ENCODE data around the gene CXXC5. TPM values are rescaled to one million over a fixed set of nuclear protein-coding genes. Genes with fewer than 3 reads are reported as not detected.

The CXXC5 gene
- total and polyA plus RNA-seq, 9 of the 15 experiments (the other 6 are each of a cell fraction or from before 2014, with no cell fraction given): 1.9 to 123 (median 45.8) TPM

GRCh38 chr5:139709582-139710318, 61.6 kb downstream of the CXXC5 start (continued):
- TF ChIP-seq, protein P1, sequence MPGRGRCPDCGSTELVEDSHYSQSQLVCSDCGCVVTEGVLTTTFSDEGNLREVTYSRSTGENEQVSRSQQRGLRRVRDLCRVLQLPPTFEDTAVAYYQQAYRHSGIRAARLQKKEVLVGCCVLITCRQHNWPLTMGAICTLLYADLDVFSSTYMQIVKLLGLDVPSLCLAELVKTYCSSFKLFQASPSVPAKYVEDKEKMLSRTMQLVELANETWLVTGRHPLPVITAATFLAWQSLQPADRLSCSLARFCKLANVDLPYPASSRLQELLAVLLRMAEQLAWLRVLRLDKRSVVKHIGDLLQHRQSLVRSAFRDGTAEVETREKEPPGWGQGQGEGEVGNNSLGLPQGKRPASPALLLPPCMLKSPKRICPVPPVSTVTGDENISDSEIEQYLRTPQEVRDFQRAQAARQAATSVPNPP (IDR thresholded peaks at IDR 0.05; ENCODE audit: borderline replicate concordance, insufficient read depth, insufficient read length): no peak
- TF ChIP-seq ZBTB17 (CRISPR knock-in tag; IDR thresholded peaks at IDR 0.05) (0 out of 2 replicates have a peak, but pooled peaks have one; percentile 1), ZNF740 (CRISPR knock-in tag; IDR thresholded peaks at IDR 0.05) (peak; percentile 89), ZNF740 (tag; IDR thresholded peaks at IDR 0.05) (peak in 1 of 2 experiments; percentile 81; a peak in 2 of 4 replicates), CXXC5 (CRISPR knock-in tag; IDR thresholded peaks at IDR 0.05) (no peak), ZBTB11 (CRISPR knock-in tag; IDR thresholded peaks at IDR 0.05) (peak in 1 of 3 experiments; percentile 50; a peak in 2 of 6 replicates), SUPT5H (IDR thresholded peaks at IDR 0.05) (0 out of 2 replicates have a peak, but pooled peaks have one; percentile 18), CHCHD3 (CRISPR knock-in tag; IDR thresholded peaks at IDR 0.05) (no peak), ESRRA (IDR thresholded peaks at IDR 0.05; ENCODE audit: borderline replicate concordance, low read depth) (peak; percentile 5), COPS2 (conservative IDR thresholded peaks at IDR 0.05) (no peak), EGR1 (conservative IDR thresholded peaks at IDR 0.05) (peak; percentile 82), PCBP1 (IDR thresholded peaks at IDR 0.05; ENCODE audit: low read depth, low read length, poor library complexity, severe bottlenecking) (peak; percentile 22), KDM2B (CRISPR knock-in tag; IDR thresholded peaks at IDR 0.05) (0 out of 2 replicates have a peak, but pooled peaks have one; percentile 63), GTF2E2 (tag; IDR thresholded peaks at IDR 0.05) (peak; percentile 19; the same call in 1 of the 2 replicates), MNT (conservative IDR thresholded peaks at IDR 0.05) (peak in 1 of 2 experiments; percentile 4; a peak in 1 of 4 replicates), HNRNPLL (IDR thresholded peaks at IDR 0.05; ENCODE audit: low read depth, low read length, poor library complexity, severe bottlenecking) (no peak)
- TF ChIP-seq, protein P2, sequence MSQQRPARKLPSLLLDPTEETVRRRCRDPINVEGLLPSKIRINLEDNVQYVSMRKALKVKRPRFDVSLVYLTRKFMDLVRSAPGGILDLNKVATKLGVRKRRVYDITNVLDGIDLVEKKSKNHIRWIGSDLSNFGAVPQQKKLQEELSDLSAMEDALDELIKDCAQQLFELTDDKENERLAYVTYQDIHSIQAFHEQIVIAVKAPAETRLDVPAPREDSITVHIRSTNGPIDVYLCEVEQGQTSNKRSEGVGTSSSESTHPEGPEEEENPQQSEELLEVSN (IDR thresholded peaks at IDR 0.05; ENCODE audit: borderline replicate concordance in 1 of 2, extremely low read depth in 1 of 2, insufficient read depth in 1 of 2, insufficient read length in 1 of 2, low read depth in 1 of 2, low read length in 1 of 2, poor library complexity in 1 of 2, severe bottlenecking in 1 of 2): peak in 1 of 2 experiments; percentile 52

Data from K562 (cell line).